NB4 (cell line): Measurements from ENCODE around the gene GPX7.
A peak's percentile ranks its signal among the peaks of the same experiment; 100 is the strongest.

Source experiments
- DNase-seq: peaks from one replicate; pipeline ENCODE4 v3.0.0; 2010; ENCODE audit warnings: low read depth
- H3K4me3 ChIP-seq: one replicate; pipeline ENCODE4 v1.5.1; 2011; ENCODE audit warnings: mild to moderate bottlenecking, low read depth, low read length, moderate library complexity
- CTCF ChIP-seq: IDR thresholded peaks from one replicate; pipeline ENCODE4 v1.5.1; 2012; ENCODE audit warnings: low read depth, low read length
- MAX ChIP-seq: IDR thresholded peaks from 2 replicates; pipeline ENCODE4 v1.6.1; 2011; ENCODE audit warnings: low read depth, low read length
- MYC ChIP-seq: IDR thresholded peaks from 2 replicates; pipeline ENCODE4 v1.6.1; 2011; ENCODE audit warnings: low read depth, low read length
- POLR2A ChIP-seq: IDR thresholded peaks from 2 replicates; pipeline ENCODE4 v1.6.1; 2011; ENCODE audit warnings: mild to moderate bottlenecking; ENCODE audit not compliant: insufficient read length; ENCODE audit errors: extremely low read depth

The GPX7 gene

GRCh38 chr1:52633291-52633754, 31.2 kb downstream of the GPX7 start:
- TF ChIP-seq MAX (no peak), MYC (no peak), CTCF (no peak)
- H3K4me3 ChIP-seq, result peak overlapping the region; percentile 43
- DNase-seq, result peak; percentile 54

GRCh38 chr1:52634111-52634510, 31.9 kb downstream of the GPX7 start:
- TF ChIP-seq MYC (no peak), POLR2A (no peak), CTCF (no peak), MAX (no peak)
- no peak for DNase-seq
- H3K4me3 ChIP-seq, result no peak overlapping the region

GRCh38 chr1:52635321-52636089, 33.3 kb downstream of the GPX7 start:
- no peak for TF ChIP-seq MYC
- TF ChIP-seq CTCF, result no peak
- TF ChIP-seq MAX, result no peak
- no peak for TF ChIP-seq POLR2A
- peak; percentile 32 for DNase-seq
- no peak overlapping the region for H3K4me3 ChIP-seq

- H3K4me3 ChIP-seq, result peak overlapping the region; percentile 45
- DNase-seq, result peak; percentile 95
- TF ChIP-seq MYC (peak; percentile 33), CTCF (no peak), MAX (peak; percentile 52; the same call in 1 of the 2 replicates)
Measured at GRCh38 chr1:52636721-52637695, 34.8 kb downstream of the GPX7 start.

GRCh38 chr1:52637946-52638345, 35.8 kb downstream of the GPX7 start:
- no peak for DNase-seq
- no peak for TF ChIP-seq MYC
- no peak for TF ChIP-seq MAX
- TF ChIP-seq POLR2A, result no peak
- no peak for TF ChIP-seq CTCF
- H3K4me3 ChIP-seq, result no peak overlapping the region
